Right forelimb (tissue), 1 donor: ENCODE data around the gene OR5T1.

Experiments used
- DNase-seq: peaks from one replicate; pipeline ENCODE4 v3.0.0-alpha.2; 2018

The OR5T1 gene

DNA sequence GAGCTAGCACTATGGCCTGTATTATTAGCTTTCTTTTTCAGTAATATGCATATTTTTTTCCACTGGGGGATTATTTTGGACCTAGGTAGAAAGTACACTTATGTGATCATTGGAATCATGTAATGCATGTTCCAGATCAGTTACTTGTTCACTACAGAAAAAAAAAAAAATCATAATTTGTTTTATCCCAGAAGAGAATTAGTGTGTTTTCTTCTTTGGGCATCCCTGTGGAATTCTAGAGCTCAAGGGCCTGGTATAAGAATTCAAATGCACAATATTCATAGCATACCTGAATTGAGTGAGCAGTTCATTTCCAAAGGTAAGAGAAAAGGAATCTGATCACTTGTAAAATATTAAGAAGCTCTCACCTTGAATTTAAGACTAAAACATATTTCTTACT lies at the start of gene OR5T1:
TSS of gene OR5T1 (plus strand) at position 301 of the 400 bp plus-strand sequence. CDS start 1,485 bp downstream, outside the sequence.
- no peak for DNase-seq

DNA sequence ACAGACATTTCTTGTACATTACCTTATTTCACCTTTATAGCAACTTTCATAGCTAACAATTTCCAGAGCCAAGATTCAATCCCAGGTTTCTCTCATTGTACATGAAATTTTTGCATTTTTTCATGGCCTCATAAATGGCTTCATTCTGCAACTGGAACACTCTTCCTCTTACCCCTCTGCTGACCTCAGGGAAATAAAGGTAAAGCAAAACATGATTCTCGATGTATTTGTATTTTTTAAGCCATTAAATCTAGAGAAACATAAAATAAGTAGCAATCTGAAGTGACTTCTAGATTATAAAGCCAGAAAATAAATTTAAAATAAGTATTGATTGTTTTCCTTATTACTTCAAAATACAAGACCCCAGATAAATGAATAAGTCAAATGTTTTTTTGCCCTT lies 39.8 kb upstream of the OR5T1 start, which contains the start of gene OR5T2:
TSS of gene OR5T2 (minus strand) at position 101 of the 400 bp plus-strand sequence. CDS start 1,193 bp downstream, outside the sequence.
- no peak for DNase-seq

DNA sequence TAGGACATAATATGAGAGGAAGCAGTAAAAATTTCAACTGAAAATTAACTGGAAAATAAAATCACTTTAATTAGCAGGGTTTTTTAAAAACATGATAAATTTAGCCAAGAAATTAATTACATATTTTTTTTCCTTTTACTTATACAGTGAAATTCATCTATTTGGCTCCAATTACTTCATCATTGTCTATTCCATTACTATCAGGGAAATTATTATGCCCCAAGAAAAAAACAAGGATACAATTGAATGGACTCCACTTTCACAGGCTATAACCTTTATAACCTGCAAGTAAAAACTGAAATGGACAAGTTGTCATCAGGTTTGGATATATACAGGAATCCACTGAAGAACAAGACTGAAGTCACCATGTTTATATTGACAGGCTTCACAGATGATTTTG lies 22.0 kb upstream of the OR5T1 start, which contains the start of gene OR5T3:
TSS of gene OR5T3 (plus strand) at position 301 of the 400 bp plus-strand sequence. CDS start at position 301, 0 bp downstream.
- no peak for DNase-seq

DNA sequence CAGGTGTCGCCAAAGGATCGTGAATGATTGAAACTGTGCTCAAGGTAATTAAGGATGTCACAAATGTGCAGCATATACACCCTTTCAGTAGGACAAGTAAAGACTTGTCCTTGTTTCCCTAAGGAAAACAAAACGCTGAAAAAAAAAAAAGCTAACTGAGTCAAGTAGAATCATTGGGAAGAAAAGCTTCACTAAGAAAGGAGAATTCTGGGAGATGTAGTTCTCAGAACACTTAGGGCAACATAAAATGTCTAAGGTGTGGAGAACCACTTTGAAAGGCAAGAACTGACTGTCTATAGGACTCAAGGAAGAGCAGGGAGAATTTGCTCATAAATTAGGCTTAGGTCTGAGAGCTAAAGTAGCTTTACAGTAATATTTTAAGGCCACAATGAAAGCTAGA lies 2.9 kb upstream of the OR5T1 start:
- no peak for DNase-seq

DNA sequence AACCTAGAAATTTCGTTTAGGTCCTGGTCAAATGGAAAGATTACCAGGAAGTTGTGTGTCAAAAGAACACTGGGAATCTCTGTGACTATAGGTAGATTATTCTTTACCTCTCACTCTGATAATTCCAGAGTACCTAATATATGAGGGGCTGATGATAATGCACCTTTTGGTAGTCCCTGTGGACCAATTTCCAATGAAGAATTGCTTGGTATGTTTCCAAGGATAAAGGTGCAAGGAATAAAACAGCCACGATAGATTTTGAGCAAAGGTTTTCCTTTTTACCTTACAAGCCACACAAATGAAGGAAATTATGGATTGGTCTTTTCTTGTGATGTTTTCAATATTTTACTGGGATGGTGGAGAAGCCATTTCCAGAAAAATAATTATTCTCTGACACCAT lies 18.2 kb downstream of the OR5T1 start, which contains the start of gene OR8H1:
TSS of gene OR8H1 (minus strand) at position 101 of the 400 bp plus-strand sequence. CDS start 1,192 bp downstream, outside the sequence.
- DNase-seq: no peak

DNA sequence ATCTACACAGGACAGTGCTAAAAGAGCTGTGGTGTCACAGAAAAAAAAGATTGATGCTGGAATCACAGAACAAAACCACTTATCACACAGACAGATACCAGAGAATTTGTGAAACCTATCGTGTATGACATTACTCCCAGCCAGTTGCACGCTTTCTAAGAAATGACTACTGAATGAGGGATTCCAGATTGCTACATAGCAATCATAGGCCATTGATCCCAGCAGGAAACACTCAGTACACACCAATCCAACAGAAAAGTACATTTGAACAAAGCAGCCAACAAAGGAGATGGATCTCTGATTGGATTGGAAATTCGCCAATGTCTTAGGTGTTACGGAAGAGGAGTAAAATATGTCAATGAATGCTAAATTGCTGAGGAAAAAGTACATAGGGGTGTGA lies 22.9 kb downstream of the OR5T1 start:
- DNase-seq: no peak

DNA sequence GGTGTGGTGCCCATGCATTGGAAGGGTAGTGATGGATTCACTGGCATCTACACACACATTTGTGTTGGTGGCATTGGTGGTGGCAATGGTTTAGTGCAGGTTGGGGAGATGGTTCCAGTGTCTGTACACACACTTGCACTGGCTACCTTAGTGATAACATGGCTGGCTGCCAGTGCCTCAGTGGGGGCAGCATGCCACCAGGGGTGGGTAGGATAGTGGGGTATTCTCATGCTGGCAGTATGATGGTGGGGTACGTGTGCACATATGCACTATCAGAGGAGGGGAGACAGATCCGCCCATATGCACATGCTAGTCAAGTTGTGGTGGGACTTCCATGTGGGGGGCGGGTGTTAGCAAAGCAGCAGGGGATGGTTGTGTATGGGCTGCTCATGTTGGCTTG lies 33.9 kb downstream of the OR5T1 start:
- no peak for DNase-seq

DNA sequence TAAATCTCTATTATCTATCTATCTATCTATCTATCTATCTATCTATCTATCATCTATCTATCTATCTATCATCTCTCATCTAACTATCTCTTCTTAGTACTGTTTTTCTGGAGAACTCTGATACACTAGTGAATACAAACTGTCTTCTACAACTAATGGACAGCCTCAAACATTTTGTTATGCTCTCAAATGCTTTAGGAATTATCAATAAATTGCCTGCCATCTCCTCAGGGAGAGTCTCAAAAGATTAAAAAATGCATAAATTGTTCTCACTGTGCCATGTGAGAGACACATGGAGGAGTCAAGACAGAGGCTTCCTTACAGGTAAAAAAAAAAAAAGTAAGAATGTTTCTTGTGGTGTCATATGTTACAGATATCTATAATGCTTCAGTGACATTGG lies 40.9 kb downstream of the OR5T1 start, which contains the start of gene OR8K3:
TSS of gene OR8K3 (plus strand) at position 301 of the 400 bp plus-strand sequence. CDS start 3,163 bp downstream, outside the sequence.
- DNase-seq: no peak
